HG02642 (cell line): ENCODE measurements around the gene ADCK1.
A peak's percentile ranks its signal among the peaks of the same experiment; 100 is the strongest.
"Not testable (repeated sequence)": the region's sequence is repeated elsewhere in the genome, so short reads cannot be mapped to it uniquely, and the experiment has no call there.

Experiments
- ATAC-seq: cut with Tn5 transposase; IDR thresholded peaks from one replicate; pipeline ENCODE4 v1.9.1; 2021; ENCODE audit warnings: mild to moderate bottlenecking; ENCODE audit not compliant: unreplicated experiment, poor library complexity

ADCK1 gene

GRCh38 chr14:77808250-77808649 lies 8.3 kb downstream of the ADCK1 start:
- ATAC-seq, result no peak

GRCh38 chr14:77809011-77809410 lies 9.1 kb downstream of the ADCK1 start:
- no peak for ATAC-seq

- peak; percentile 62 for ATAC-seq
Measured at GRCh38 chr14:77812028-77812427, 12.1 kb downstream of the ADCK1 start.

- not testable (repeated sequence) for ATAC-seq
Measured at GRCh38 chr14:77812682-77813081, 12.8 kb downstream of the ADCK1 start.

- ATAC-seq, result no peak
Measured at GRCh38 chr14:77822307-77822706, 22.4 kb downstream of the ADCK1 start.

GRCh38 chr14:77822741-77823140 lies 22.8 kb downstream of the ADCK1 start:
- no peak for ATAC-seq

GRCh38 chr14:77823378-77823777 lies 23.5 kb downstream of the ADCK1 start:
- ATAC-seq, result no peak

- ATAC-seq, result no peak
Measured at GRCh38 chr14:77825895-77826519, 26.1 kb downstream of the ADCK1 start.

- ATAC-seq, result no peak
Measured at GRCh38 chr14:77830692-77831091, 30.8 kb downstream of the ADCK1 start.

- no peak for ATAC-seq
Measured at GRCh38 chr14:77832297-77832696, 32.4 kb downstream of the ADCK1 start.

GRCh38 chr14:77837926-77838325 lies 38.0 kb downstream of the ADCK1 start:
- ATAC-seq, result no peak

GRCh38 chr14:77838831-77839511 lies 39.1 kb downstream of the ADCK1 start:
- ATAC-seq, result no peak

GRCh38 chr14:77843195-77843594 lies 43.3 kb downstream of the ADCK1 start:
- no peak for ATAC-seq

GRCh38 chr14:77843651-77844050 lies 43.7 kb downstream of the ADCK1 start:
- no peak for ATAC-seq

GRCh38 chr14:77844802-77845201 lies 44.9 kb downstream of the ADCK1 start:
- no peak for ATAC-seq

- ATAC-seq, result no peak
Measured at GRCh38 chr14:77848031-77848430, 48.1 kb downstream of the ADCK1 start.

- ATAC-seq, result no peak
Measured at GRCh38 chr14:77849711-77850110, 49.8 kb downstream of the ADCK1 start.

GRCh38 chr14:77853919-77854318 lies 54.0 kb downstream of the ADCK1 start:
- ATAC-seq, result no peak

- ATAC-seq, result no peak
Measured at GRCh38 chr14:77856941-77857340, 57.0 kb downstream of the ADCK1 start.

GRCh38 chr14:77859934-77860570 lies 60.1 kb downstream of the ADCK1 start:
- no peak for ATAC-seq

GRCh38 chr14:77861201-77861600 lies 61.3 kb downstream of the ADCK1 start:
- ATAC-seq, result no peak
